Measurements from ENCODE around the gene RTBDN.

The RTBDN gene

DNA sequence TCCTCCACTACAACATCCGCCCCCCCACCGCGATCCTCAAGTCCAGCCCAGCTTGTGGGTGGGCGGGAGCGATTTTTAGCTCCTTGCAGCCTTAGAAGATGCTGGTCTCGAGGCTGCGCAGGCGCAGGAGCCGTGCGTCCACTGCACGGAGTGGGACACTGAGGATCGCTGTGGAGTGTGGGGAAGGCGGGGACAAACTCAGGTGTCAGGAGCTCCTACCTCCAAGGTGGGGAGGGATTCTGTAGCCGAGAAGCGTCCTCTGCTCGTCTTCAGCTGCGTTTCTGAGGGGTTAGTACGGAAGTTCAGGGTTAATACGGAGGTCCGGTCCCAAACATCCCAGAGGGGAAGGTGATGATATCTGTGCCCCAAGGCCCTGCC is at the start of gene RTBDN:
TSS of gene RTBDN (minus strand) at position 14 of the 378 bp plus-strand sequence. CDS start 4,600 bp downstream, outside the sequence.
- no peak for DNase-seq (ENCODE audit: low spot score)

DNA sequence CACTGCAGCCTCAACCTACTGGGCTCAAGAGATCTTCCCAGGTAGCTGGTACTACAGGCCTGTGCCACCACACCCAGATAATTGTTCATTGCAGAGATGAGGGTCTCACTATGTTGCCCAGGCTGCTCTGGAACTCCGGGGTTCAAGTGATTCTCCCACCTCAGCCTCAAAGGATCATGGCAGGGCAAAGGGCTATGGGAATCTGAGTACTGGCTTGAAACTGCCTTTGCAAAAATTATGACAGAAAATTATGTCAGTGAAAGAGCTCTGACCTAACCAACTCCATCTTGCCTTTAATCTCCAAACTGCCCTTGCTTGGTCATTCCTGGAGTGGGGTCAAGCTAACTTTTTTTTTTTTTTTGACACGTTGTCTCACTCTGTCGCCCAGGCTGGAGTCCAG is 48.2 kb upstream of the RTBDN start:
- no peak for DNase-seq (ENCODE audit: low spot score)

DNA sequence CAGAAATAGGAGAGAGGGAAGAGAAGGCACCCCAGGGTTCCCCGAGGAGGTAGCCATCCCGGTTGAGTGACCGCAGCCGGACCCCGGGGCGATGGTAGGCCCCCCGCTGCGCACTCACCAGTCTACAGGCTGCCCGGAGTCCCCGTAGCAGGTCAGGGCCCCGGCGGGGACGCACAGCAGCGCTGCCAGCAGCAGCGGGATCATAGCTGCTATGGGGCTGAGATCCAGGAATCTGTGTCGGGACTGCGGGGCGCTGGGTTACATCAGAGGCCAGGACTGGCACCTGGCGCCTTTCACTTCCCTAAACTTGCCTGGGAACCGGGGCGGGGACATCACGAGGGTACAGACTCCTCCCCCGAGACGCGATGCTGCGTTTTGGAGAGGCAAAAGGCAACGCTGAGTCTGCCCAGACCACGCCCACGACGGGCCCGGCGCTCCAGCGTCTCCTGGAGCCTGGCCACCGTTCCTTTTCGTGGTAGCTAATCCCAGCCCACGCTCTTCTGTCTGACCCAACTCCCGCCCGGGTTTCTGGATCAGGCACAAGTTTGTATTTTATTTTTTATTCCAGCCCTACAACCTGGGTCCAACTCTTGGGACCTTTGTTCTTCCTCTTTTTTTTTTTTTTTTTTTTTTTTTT is 46.9 kb upstream of the RTBDN start, which contains the start of gene DNASE2:
TSS of gene DNASE2 (minus strand) at position 278 of the 637 bp plus-strand sequence. CDS start at position 204, 74 bp downstream.
- DNase-seq (ENCODE audit: low spot score), result peak; percentile 91

DNA sequence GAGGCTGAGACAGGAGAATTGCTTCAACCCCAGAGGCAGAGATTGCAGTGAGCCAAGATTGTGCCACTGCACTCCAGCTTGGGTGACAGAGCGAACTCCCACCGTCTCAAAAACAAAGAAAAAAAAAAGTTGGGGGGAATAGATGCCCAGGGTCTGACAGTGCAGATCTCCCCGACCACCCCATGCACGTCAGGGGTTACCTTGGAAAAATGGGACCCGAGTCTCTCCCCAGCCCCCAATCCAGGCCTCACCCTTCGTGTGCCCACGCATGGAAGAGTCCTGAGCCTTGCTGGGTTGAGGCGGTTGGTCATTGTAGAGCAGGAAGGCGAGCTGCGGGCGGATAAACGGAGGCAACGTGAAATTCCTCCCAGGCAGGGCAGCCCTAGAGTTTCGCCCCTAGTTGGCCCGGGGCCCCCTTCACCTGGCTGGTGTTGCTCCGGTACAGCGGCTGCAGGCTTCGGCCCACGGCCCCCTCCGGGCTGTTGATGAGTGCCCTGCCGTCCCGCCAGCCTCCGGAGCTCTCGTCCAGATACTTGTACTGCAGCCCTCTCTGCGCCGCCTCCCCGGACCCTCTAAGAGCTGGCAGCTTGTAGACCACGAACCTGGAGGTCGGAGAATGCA is 46.3 kb upstream of the RTBDN start:
- DNase-seq (ENCODE audit: low spot score), result no peak

DNA sequence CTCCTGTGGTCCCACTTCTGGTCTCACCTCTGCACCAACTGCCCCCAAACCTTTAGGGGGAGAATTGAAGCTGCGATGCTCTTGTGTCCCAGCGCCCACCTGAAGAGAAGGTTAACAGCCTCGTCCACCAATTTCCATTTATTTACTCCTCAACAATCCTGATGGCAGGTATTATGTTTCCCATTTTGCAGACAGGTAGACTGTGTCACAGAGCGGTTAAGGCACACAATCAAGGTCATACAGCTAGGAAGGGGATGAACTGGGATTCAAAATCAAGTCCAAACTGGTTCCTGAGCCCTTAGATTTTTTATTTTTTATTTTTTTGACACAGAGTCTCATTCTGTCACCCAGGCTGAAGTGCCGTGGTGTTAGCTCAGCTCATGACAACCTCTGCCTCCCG is 40.7 kb upstream of the RTBDN start:
- DNase-seq (ENCODE audit: low spot score), result no peak

DNA sequence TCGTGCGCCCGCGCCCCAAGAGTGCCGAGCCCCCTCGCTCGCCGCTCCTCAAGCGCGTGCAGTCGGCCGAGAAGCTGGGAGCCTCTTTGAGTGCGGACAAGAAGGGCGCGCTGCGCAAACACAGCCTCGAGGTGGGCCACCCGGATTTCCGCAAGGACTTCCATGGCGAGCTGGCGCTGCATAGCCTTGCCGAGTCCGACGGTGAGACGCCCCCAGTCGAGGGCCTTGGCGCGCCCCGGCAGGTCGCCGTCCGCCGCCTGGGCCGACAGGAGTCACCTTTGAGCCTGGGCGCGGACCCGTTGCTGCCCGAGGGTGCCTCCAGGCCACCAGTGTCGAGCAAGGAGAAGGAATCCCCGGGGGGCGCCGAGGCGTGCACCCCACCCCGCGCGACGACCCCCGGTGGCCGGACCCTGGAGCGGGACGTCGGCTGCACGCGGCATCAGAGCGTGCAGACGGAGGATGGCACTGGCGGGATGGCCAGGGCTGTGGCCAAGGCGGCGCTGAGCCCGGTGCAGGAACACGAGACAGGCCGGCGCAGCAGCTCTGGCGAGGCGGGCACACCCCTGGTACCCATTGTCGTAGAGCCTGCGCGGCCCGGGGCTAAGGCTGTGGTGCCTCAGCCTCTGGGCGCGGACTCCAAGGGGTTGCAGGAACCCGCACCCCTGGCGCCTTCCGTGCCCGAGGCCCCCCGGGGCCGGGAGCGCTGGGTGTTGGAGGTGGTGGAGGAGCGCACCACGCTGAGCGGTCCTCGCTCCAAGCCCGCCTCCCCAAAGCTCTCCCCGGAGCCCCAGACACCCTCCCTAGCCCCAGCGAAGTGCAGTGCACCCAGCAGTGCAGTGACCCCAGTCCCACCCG is 39.7 kb upstream of the RTBDN start:
- DNase-seq (ENCODE audit: low spot score), result no peak

DNA sequence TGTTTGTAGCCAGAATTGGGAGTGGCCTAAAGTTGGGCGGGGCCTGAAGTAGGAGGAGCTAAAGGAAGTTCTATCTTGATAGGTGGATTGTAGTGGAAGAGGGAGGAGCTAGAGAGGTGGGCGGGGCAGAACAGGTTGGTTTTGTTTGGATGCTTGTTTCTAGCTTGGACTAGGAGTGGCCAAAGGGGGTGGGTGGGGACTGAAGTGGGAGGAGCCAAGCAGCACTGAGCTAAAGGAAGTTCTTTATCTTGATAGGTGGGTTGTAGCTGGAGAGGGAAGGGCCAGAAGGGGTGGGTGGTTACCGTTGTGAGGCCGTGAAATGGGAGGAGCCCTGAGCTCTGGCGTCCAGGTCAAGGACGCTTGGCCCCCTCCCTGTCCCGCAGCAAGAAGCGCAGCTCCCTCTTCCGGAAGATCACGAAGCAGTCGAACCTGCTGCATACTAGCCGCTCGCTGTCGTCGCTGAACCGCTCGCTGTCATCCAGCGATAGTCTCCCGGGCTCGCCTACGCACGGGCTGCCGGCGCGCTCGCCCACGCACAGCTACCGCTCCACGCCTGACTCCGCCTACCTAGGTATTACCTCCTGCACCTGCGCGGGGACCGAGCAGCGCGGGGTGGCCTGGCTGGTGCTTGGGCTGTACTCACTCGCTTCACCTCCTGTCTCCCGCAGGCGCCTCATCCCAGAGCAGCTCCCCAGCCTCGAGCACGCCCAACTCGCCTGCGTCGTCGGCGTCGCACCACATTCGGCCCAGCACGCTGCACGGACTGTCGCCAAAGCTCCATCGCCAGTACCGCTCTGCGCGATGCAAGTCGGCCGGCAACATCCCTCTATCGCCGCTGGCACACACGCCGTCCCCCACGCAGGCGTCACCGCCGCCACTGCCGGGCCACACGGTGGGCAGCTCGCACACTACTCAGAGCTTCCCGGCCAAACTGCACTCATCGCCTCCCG is 38.8 kb upstream of the RTBDN start:
- DNase-seq (ENCODE audit: low spot score), result peak; percentile 9

DNA sequence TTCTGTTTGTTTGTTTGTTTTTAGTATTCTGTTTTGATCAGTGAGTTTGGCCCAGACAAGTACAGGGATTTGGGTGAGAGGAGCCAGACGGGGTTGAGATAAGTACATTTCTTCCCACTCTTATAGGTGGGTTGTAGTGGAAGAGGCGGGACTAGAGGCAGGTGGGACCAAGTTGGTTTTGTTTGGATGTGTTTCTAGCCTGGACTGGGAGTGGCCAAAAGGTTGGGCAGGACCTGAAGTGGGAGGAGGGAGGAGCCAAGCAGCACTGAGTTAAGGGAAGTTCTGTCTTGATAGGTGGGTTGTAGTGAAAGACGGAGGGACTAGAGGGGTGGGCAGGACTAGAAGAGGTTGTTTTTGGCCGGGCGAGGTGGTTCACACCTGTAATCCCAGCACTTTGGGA is 37.9 kb upstream of the RTBDN start:
- DNase-seq (ENCODE audit: low spot score), result no peak

DNA sequence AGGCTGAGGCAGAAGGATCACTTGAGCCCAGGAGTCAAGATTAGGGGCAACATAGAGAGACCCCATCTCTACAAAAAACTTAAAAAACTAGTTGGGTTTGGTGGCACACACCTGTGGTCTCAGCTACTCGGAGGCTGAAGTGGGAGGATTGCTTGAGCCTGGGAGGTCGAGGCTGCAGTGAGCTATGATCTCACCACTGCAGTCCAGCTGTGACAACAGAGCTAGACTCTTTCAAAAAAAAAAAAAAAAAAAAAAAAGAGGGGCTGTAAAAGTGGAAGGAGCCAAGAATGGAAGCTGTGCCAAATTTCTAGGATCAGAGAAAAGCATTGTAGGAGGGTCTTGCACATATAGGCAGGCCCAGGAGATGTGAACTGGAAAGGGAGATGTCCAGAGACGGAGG is 37.3 kb upstream of the RTBDN start:
- DNase-seq (ENCODE audit: low spot score), result no peak

DNA sequence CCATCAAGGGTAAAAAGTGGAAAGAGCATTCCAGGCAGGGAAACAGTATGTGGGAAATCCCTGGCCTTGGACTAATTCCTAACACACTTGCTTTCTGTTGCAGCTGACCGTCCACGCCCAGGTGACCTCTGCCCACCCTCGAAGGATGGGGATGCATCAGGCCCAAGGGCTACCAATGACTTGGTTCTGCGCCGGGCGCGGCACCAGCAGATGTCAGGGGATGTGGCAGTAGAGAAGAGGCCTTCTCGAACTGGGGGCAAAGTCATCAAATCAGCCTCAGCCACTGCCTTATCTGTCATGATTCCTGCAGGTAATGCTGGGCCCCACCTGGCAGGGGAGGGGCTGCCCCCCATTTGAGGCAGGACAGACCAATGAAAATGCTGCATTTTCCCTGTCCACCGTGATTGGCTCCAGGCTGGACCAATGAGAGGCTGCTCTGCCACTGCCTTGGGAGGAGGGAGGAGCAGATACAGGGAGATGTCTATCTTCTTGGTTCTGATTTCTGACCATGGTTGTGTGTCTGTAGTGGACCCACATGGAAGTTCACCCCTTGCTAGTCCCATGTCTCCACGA is 34.2 kb upstream of the RTBDN start:
- DNase-seq (ENCODE audit: low spot score), result no peak

DNA sequence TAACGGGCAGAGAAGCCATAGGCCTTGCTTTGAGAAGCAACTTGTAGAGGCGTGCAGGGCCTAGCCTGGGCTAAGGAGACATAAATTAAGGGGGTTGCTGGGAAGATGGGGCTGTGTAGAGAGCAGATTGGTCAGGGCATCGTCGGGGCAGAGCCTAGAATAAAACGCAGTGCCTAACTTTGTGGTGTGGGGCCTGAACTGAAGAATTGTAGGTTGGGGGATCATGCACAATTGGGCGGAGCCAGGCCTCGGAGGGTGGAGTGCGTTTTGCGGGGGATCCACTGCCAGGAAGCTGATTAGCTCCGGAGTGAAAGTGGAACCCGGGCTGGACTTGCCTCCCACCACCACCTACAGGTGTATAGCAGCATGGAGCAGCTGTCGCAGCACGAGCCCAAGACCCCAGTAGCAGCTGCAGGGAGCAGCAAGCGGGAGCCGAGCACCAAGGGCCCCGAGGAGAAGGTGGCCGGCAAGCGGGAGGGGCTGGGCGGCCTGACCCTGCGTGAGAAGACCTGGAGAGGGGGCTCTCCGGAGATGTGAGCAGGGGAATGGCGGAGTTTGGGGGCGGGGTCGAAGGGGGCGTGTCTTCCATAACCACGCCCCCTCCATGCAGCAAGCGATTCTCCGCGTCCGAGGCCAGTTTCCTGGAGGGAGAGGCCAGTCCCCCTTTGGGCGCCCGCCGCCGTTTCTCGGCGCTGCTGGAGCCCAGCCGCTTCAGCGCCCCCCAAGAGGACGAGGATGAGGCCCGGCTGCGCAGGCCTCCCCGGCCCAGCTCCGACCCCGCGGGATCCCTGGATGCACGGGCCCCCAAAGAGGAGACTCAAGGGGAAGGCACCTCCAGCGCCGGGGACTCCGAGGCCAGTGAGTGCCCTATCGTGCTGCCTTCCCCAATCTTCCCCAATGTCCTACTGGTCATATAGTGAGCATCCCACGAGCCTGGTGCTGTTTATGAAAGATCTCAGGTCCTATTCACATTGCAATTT is 33.0 kb upstream of the RTBDN start:
- peak; percentile 51 for DNase-seq (ENCODE audit: low spot score)

DNA sequence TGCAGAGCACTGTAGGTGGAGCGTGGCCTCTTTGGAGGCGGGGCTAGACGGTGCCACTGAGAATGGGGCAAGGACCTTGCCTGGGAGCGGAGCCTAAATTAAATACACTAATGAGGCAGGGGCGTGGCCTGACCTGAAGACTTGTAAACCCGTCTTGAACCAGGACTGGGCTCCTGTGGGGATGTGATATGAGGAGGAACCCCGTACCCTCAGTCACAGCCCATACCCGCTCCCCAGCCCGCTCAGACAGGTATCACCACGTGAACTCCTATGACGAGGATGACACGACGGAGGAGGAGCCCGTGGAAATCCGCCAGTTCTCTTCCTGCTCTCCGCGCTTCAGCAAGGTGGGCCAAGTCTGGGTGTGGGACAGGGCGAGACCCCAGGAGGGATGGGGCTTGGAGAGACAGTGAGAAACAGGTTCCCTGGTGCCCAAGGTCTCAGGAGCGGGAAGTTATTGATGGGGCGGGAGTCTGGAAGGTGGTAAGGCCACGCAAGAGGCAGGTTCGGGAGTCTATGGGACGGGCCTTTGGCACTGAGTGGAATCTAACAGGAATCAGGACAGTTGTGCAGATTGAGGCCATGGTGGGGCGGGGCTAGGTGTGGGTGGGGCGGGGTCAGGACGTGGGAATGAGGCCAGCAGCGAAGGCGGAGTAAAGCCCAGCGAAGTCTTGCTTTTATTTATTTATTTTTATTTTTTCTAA is 32.2 kb upstream of the RTBDN start:
- DNase-seq (ENCODE audit: low spot score), result no peak

DNA sequence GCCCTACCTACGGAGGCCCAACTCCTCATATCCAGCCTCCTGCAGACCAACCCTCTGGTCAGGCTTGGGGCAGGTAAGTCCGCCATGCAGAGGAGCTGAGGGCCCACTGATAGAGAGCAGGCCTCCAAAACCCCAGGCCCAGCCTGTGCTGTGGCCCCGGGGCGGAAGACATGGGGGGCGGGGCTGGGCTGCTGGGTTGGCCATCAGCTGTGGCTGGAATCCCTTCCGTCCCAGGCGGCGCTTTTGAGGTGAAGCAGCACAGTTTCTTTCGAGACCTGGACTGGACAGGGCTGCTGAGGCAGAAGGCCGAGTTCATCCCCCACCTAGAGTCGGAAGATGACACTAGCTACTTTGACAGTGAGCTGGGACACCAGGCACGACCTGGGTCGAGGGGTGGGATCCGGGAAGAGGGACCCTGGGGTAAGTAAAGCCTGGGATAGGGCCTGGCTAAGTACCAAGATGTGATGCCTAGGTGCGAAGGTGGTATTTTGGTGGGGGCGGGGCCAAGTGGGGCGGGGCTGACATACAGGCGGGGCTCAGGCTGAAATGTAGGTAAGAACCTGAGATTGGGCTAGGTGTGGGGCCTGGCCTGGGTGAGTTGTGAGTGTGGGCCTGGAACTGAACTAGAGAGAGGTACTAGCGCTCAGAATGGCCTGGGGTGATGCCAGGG is 31.5 kb upstream of the RTBDN start:
- no peak for DNase-seq (ENCODE audit: low spot score)

DNA sequence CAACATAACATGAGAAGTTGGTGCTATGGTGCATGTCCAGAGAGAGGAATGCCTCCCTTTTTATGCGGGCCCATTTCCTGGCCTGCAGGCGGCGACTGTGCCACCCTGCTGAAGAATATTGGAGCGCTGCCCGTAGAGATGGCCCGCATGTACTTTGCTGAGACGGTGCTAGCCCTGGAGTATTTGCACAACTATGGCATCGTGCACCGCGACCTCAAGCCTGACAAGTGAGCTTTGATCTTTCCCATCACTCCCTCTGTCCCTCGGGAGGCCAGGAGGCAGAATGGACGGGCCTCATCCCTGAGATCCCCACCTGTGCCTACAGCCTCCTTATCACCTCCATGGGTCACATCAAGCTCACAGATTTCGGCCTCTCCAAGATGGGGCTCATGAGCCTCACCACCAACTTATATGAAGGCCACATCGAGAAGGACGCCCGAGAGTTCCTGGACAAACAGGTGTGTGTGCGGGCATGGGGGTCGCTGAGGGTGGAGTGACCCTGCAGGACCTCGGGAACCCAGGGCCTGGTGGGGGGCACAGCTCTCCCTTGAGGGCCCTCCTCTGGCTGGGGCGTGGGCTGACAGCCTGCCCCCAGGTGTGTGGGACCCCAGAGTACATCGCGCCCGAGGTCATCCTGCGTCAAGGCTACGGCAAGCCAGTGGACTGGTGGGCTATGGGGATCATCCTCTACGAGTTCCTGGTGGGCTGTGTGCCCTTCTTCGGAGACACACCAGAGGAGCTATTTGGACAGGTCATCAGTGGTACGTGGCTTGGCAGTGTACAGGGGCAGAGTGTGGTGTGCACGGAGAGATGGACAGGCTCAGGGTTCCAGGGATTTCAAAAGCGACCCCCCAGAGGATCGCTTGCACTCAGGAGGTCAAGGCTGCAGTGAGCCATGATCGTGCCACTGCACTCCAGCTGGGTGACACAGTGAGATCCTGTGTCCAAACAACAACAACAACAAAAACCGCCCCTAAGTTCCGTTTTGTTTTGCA is 30.6 kb upstream of the RTBDN start:
- DNase-seq (ENCODE audit: low spot score), result no peak

DNA sequence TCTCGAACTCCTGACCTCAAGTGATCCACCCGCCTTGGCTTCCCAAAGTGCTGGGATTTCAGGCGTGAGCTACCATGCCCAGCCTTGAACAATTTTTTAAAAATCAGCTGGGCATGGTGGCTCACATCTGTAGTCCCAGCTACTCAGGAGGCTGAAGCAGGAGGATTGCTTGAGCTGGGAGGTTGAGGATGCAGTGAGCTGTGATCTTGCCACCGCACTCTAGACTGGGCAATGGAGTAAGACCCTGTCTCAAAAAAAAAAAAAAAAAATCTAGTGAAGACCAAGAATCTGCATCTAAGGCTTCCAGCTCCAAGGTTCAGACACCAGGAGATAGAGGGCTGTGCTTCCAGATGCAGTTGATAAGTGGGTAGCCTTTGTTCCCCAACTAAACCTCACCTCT is 29.8 kb upstream of the RTBDN start:
- DNase-seq (ENCODE audit: low spot score), result no peak

DNA sequence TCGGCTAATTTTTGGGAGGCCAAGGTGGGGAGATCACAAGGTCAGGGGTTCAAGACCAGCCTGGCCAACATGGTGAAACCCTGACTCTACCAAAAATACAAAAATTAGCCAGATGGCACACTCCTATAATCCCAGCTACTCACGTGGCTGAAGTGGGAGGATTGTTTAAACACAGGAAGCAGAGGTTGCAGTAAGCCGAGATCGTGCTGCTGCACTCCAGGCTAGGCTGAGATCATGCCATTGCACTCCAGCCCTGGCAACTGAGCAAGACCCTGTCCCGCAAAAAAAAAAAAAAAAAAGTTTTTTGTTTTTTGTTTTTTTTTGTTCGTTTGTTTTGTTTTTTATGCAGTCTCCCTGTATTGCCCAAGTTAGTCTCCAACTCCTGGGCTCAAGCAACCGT is 25.2 kb upstream of the RTBDN start:
- DNase-seq (ENCODE audit: low spot score), result no peak

DNA sequence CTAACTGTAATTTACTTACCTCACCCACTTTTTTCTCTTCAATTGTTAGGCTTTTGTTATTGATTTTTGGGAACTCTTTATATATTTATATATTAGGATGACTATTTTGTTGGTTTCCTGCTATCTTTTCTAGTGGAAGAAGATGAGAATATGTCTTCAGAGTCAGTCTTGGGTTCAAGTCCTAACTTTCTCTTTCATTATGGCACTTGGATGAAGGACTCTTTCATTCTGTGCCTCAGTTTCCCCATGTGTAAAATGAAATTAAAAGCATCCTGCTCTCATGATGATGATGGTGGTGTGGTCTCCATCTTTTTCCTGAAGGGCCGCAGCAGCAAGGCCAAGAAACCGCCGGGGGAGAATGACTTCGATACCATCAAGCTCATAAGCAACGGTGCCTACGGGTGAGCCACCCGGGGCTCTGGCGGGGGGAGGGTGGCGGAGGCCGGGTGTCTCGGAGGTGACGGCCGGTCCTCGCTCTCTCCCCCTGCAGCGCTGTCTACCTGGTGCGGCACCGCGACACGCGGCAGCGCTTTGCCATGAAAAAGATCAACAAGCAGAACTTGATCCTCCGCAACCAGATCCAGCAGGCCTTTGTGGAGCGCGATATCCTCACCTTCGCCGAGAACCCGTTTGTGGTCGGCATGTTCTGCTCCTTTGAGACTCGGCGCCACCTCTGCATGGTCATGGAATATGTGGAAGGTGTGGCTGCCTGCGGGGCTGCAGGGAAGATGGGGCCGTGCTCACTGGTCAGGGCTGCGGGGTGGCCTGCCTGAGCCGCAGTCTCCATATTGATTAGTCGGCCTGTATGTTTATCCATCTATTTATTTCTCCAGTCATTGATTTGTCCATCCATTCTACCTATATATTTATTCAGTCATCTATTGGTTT is 23.9 kb upstream of the RTBDN start:
- DNase-seq (ENCODE audit: low spot score), result no peak

Data from CD4-positive, alpha-beta T cell treated with Interleukin-6 at 100 ng/mL for 8 hours (primary cell).